HFF-Myc (cell line): ENCODE results near the gene PRICKLE2.

Experiments used
- DNase-seq: peaks from one replicate; pipeline ENCODE4 v3.0.0-alpha.2; 2011; ENCODE audit warnings: low read depth; ENCODE audit errors: extremely low read depth
- H3K4me3 ChIP-seq: replicated peaks from 2 replicates; pipeline ENCODE4 v1.5.1; 2011; ENCODE audit warnings: low read depth, mild to moderate bottlenecking, control low read depth, low read length
- TF ChIP-seq, protein P1 (sequence below): IDR thresholded peaks from 2 replicates; pipeline ENCODE4 v1.5.1; 2012; ENCODE audit warnings: mild to moderate bottlenecking, low read depth, low read length, control low read depth; ENCODE audit errors: missing control alignments

Gene PRICKLE2

DNA sequence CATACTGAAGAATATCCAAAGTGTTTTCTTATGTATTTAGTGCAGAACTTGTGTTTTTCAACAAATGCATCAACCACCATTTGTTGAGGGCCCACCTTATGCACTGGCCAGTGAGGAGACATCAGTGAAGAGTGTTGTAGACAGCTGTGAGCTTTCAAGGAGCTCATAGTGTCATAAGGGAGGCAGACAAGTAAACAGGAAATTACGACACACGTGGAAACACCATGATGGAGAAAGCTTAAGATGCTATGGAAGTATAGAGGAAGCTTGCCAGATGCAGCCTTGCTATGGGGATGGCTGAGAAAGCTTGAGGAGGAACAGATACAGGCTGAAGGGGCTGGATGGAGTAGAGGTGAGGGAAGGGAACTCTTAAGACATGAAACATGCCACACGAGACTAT, 151.2 kb downstream of the PRICKLE2 start:
- DNase-seq = peak; percentile 67
- TF ChIP-seq, protein P1, sequence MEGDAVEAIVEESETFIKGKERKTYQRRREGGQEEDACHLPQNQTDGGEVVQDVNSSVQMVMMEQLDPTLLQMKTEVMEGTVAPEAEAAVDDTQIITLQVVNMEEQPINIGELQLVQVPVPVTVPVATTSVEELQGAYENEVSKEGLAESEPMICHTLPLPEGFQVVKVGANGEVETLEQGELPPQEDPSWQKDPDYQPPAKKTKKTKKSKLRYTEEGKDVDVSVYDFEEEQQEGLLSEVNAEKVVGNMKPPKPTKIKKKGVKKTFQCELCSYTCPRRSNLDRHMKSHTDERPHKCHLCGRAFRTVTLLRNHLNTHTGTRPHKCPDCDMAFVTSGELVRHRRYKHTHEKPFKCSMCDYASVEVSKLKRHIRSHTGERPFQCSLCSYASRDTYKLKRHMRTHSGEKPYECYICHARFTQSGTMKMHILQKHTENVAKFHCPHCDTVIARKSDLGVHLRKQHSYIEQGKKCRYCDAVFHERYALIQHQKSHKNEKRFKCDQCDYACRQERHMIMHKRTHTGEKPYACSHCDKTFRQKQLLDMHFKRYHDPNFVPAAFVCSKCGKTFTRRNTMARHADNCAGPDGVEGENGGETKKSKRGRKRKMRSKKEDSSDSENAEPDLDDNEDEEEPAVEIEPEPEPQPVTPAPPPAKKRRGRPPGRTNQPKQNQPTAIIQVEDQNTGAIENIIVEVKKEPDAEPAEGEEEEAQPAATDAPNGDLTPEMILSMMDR = no peak
- no peak overlapping the region for H3K4me3 ChIP-seq

DNA sequence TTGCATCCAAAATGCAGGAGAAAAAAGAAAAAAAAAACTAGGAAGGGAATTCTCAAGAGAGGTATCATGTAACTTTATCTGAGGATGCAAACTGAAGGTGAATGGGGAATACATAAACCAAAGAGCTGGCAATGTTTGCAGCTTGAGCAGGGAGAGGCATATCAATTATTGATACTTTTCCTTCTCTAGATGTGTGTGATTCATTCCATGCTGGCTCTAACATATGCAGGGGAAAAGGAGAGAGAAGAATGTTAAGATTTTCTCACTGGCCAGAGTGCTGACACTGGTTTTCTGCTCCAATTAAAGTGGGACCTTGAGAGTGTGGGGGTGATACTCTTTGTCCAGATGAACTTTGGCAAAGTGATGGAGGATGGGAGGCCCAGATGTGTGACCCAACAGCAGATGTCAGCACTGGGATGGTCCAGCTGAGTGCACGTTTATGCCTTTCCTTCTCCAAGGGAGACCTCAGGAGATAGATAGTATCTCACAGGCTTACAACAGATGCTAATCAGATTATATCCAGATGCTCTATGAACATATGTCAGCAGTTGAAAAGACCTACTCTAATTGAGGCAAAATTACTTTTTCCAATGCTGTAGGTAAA, 152.0 kb downstream of the PRICKLE2 start:
- DNase-seq = peak; percentile 88
- H3K4me3 ChIP-seq = no peak overlapping the region
- TF ChIP-seq, protein P1 = no peak

DNA sequence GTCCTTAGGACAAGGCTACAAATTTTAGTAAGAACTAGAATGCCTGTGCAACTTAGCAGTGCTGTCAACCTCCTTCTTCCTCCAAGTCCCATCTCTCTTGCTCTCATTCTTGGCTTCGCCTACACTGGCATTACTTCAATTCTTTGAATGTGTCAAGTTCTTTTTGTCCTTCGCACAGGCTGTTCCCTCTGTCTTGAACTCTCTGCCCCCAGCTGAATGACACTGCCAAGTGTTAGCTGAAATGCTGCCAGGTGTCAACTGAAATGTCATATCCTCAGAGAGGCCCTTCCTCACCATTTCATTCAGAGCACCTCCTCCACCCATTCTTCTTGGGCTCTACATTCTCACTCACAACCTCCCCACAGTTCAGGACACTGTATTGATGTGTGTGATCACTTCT, 153.1 kb downstream of the PRICKLE2 start:
- no peak for DNase-seq
- TF ChIP-seq, protein P1 = no peak
- no peak overlapping the region for H3K4me3 ChIP-seq

DNA sequence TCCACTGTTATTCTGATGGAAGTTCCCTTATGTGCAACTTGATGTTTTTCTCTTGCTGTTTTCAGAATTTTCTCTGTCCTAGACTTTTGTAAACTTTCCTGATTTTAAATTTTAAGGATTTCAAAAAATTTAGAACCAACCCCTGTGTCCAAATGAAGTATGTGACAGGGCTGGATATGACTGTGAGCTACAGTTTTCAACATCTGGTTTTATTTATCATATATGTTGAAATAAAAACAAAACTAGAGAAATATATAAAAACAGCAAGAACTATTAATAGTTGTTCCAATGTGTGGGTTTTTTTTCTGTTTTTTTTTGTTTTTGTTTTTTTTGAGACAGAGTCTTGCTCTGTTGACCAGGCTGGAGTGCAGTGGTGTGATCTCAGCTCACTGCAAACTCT, 154.6 kb downstream of the PRICKLE2 start:
- H3K4me3 ChIP-seq = no peak overlapping the region
- no peak for DNase-seq
- TF ChIP-seq, protein P1 = no peak

DNA sequence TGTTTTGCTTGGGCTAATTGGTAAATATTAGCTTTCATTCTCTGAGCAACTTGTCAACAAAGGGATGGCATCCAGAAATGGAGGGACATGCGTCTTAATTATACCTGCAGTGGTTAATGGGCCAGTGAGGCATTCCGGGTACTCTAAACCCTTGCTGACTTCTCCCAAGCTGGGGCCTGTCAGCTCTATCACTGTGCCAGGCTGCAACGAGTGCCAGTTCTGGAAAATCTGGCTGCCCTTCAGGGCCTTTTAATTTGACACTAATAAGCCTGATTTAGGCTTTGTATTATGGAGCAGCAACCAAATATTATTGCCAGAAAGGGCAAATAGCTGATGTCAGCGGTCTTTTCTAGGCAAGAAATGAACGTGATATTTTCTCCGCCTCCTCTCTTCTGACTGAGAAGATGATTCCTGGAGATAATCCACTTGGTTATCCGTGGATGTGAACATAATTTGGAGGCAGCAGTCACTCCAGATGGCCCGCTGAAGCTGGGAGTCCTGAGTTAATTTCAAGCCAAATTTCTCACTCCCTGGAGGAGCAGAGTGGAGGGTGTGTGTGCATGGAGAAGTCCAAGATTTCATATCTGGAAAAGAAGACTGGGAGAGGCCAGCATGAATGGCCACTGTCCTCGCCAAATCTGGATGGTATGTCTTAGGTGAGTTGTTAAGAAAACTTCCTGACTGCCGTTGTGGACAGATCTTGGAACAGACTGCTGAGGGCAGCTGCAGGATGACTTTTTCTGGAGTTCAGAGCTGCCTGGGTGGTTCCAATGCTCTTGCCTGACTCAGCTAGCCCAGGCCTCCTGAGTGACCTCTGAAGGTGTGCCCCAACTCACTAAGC, 157.5 kb downstream of the PRICKLE2 start:
- TF ChIP-seq, protein P1 = no peak
- DNase-seq = no peak
- H3K4me3 ChIP-seq = no peak overlapping the region

DNA sequence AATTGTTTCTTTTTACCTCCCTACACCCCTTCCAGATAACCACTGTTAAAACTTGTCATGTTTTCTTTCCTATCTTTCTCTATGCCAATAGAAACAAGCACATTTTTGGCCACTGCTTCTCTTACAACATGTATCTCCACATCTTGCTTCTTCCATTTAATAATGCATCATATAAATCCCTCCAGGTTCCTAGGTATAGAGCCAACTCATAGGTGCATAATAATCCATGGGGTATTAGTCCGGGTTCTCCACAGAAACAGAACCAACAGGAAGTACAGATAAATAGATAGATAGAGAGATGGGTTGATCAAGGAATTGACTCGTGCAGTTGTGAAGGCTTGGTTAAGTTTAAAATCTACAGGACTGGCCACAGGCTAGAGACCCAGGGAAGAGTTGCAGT, 160.5 kb downstream of the PRICKLE2 start:
- TF ChIP-seq, protein P1 = no peak
- H3K4me3 ChIP-seq = no peak overlapping the region
- no peak for DNase-seq
